Measurements from ENCODE around the gene TMEM61.
A peak's percentile ranks its signal among the peaks of the same experiment; 100 is the strongest.
"Not testable (repeated sequence)": the region's sequence is repeated elsewhere in the genome, so short reads cannot be mapped to it uniquely, and the experiment has no call there.

TMEM61 gene

GRCh38 chr1:54980528-54981241 lies at the start of gene TMEM61:
TMEM61 (plus strand) TSS chr1:54980628; CDS start chr1:54981066, 438 bp downstream.
- no peak for DNase-seq (ENCODE audit: low spot score)

GRCh38 chr1:54931275-54931840 lies 49.1 kb upstream of the TMEM61 start:
- no peak for DNase-seq (ENCODE audit: low spot score)

DNA sequence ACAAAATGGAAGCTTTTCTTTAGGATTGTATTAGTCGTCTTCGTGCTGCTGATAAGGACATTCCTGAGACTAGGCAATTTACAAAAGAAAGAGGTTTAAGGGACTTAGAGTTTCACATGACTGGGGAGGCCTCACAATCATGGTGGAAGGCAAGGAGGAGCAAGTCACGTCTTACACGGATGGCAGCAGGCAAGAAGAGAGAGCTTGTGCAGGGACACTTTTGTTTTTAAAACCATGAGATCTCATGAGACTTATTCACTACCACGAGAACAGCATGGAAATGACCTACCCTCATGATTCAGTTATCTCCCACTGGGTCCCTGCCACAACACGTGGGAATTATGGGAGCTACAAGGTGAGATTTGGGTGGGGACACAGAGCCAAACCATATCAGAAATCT lies 46.3 kb upstream of the TMEM61 start:
- DNase-seq (ENCODE audit: low spot score): not testable (repeated sequence)

GRCh38 chr1:54934869-54935268 lies 45.6 kb upstream of the TMEM61 start:
- DNase-seq (ENCODE audit: low spot score): no peak

DNA sequence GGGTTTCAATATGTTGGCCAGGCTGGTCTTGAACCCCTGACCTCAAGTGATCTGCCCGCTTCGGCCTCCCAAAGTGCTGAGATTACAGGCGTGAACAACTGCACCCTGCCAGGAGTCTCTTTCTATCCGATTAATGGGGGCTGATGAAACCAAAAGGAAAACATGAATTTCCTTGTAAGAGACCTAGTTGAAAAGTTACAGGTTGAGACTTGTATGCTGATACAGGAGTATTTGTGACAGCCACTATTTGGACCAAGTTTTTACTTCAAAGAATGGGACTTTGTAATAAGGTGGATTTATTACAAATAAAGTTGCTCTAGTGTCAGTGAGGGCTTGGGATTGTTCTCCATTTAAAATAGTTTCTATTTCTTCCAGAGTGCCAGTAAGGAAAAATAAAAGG lies 43.6 kb upstream of the TMEM61 start:
- no peak for DNase-seq (ENCODE audit: low spot score)

DNA sequence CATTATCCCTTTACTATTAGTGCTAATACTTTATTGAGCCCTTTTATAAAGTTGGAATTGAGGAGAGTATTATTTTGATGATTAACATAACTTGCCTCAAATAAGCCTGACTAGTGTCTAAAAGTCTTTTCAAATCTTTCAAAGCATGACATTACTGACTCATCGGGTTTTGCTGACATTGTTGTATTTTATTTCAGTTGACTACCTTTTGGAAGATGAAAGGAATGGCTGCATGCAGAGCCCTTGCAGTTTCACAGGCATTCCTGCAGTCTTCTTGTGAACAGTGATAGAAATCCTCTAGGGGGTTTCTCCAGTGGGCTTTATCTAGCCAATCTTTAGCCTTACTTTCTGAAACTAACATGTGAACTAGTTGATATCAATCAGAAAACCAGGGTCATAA lies 43.0 kb upstream of the TMEM61 start:
- no peak for DNase-seq (ENCODE audit: low spot score)

GRCh38 chr1:54938955-54939354 lies 41.5 kb upstream of the TMEM61 start:
- not testable (repeated sequence) for DNase-seq (ENCODE audit: low spot score)

- DNase-seq (ENCODE audit: low spot score): no peak
Measured at GRCh38 chr1:54940042-54940441, 40.4 kb upstream of the TMEM61 start.

DNA sequence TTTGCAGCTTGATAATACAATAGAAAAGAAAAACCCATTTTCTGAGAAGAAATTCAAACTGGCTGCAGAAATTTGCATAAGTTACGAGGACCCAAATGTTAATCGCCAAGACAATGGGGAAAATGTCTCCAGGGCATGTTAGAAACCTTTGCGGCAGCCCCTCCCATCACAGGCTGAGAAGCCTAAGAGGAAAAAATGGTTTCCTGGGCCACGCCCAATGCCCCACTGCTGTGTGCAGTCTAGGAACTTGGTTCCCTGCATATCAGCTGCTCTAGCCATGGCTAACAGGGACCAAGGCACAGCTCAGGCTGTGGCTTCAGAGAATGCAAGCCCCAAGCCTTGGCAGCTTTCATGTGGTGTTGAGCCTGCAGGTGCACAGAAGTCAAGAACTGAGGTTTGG lies 37.5 kb upstream of the TMEM61 start:
- DNase-seq (ENCODE audit: low spot score): no peak

DNA sequence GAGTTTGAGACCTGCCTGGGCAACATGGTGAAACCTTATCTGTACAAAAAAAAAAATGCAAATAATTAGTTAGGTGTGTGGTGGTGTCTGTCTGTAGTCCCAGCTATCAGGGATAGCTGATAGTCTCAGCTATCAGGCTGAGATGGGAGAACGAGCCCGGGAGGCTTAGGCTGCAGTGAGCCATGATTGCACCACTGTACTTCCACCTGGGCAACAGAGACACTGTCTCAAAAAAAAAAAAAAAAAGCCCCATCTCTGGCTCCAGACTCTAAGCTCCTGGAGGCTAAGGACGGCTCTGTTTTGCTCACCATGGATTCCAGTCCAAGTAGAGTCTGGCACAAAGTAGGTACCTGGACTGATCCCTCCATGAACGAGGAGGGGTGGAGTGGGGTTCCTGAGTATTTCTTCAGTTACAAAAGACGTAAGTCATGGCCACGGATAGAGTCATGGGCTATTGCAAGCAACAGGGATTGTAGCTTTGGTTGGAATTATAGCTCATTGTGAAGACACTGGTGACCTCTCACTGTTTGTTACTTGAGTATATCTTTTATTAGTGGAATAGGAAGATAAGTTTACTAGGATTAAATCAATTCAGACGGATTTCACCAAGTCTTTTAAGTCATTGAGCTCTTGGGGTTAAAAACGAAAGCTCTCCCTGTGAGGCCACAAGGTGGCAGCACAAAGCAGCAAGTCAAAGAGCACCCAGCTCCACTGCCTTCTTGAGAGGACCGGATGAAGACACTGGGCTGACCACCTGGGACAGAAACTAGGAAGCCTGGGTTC lies 35.6 kb upstream of the TMEM61 start:
- DNase-seq (ENCODE audit: low spot score): peak; percentile 71

DNA sequence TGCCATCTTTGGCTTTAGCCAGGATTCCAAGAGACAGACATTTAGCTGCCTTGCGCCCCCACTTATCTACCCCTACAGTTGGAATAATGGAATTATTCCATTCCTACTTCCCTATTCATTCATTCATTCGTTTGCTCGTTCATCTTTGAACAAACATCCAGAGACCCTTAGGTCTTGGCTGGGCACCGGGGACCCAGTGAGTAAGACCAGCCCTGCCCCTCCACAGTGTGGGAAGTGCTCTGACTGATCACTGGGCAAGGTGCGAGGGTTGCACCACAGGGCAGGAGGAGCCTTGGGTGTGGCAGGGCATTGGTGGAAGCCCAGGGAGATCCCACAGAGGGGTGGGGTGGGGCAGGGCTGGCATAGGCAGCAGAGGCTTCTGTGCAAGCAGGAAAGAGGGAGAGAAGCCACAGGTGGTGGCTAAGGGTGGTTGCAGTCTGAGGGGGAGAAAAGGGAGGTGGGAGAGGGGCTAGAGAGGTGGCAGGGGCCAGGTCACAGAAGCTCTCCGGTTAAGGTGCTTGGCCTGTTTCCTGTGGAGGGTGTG lies 35.0 kb upstream of the TMEM61 start:
- DNase-seq (ENCODE audit: low spot score): no peak

- DNase-seq (ENCODE audit: low spot score): no peak
Measured at GRCh38 chr1:54947540-54947939, 32.9 kb upstream of the TMEM61 start.

GRCh38 chr1:54949053-54949452 lies 31.4 kb upstream of the TMEM61 start:
- DNase-seq (ENCODE audit: low spot score): no peak

DNA sequence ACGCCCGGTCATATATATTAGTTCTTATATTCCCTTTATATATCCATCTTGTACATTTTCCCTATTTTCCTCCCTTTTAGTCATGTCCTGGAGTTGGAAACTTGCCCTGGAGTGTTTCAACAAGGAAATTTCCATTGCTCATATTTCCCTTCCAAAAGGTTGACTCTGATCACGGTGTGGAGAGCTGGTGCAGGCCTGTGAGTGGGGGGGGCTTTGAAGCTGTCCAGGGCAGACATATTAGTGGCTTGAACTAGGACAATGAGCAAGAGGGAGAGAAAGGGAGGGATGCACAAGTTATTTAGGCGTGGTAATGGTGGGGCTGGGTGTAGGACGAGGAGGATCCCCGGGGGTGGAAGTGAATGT lies 30.4 kb upstream of the TMEM61 start:
- DNase-seq (ENCODE audit: low spot score): no peak

- peak; percentile 49 for DNase-seq (ENCODE audit: low spot score)
Measured at GRCh38 chr1:54950369-54951163, 29.9 kb upstream of the TMEM61 start.

DNA sequence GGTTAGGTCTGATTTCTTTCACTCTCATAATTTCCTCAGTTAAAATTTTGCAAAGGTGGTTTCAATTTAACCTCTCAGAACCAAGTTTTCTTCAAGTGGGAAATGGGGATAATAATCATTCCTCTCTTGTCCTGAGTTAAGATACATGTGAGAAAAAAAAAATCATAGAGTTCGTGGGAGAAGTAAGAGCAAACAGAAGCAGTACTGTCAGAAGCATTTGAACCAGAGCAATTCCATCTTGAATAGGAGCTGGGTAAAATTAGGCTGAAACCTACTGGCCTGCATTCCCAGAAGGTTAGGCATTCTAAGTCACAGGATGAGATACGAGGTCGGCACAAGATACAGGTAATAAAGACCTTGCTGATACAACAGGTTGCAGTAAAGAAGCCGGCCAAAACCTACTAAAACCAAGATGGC lies 28.6 kb upstream of the TMEM61 start:
- no peak for DNase-seq (ENCODE audit: low spot score)

GRCh38 chr1:54952950-54953718 lies 27.3 kb upstream of the TMEM61 start:
- no peak for DNase-seq (ENCODE audit: low spot score)

- DNase-seq (ENCODE audit: low spot score): no peak
Measured at GRCh38 chr1:54953846-54954245, 26.6 kb upstream of the TMEM61 start.

DNA sequence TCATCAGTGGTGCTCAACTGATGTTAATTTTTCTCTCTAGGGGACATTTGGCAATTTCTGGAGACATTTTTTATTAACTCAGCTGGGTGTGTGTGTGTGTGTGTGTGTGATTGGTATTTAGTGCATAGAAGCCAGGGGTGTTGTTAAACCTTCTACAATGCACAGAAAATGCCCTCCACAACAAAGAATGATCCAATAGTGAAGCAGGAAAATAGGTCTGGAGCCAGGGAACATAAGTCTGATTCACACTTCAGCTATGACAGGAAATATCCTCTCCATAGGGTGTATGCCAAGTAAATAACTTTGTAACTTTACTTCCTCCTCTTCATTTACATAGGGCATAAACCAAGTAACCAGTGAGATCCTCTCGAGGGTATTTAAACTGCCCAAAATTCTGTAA lies 25.1 kb upstream of the TMEM61 start:
- DNase-seq (ENCODE audit: low spot score): no peak

GRCh38 chr1:54956726-54957125 lies 23.7 kb upstream of the TMEM61 start:
- no peak for DNase-seq (ENCODE audit: low spot score)

DNA sequence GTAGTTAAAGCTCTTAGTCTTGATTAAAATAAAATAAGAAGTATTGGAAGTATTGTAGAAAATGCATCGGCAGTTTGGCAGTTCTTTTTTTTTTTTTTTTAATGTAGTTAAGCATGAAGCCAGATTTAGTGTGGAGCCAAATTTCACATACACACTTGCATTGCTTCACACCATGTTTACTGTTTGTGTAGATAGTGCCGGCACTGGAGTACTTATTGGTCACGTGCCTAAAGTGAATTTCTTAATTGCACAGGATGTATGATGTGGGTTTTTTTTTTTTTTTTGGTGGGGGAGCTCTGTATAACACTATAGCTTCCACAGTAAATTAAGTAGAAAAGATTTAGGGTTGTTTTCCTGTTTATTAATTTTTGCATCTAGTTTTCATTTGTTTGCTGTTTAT lies 21.2 kb upstream of the TMEM61 start:
- no peak for DNase-seq (ENCODE audit: low spot score)

Data from germinal center (tissue), 1 donor.